NOMO-1 treated with dmso at 0.1 percent for 144 hours (cell line): Measurements from ENCODE around the gene CCL16.

Source experiments
- DNase-seq: peaks from one replicate; lab custom pipeline; 2025; ENCODE audit not compliant: unreplicated experiment; lab: John Stamatoyannopoulos, UW

The CCL16 gene

DNA sequence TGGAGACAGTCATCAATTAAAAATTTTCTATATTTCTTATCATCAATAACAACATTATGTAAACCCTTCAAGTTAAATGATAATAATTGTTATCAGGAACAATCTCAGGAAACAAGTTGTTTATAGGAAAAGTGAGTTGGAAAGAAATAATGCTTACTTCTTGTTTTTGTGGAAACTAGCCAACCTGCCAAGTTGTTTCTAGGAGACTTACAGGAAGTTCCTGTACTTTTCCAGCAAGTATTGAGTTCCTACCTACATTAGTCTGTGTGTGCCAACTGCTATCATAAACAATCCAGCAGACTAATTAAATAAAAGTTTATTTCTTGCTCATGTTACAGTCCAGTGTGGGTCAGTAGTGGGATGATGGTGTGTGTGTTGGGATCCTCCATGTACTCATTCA is 6.9 kb upstream of the CCL16 start:
- DNase-seq, result no peak

DNA sequence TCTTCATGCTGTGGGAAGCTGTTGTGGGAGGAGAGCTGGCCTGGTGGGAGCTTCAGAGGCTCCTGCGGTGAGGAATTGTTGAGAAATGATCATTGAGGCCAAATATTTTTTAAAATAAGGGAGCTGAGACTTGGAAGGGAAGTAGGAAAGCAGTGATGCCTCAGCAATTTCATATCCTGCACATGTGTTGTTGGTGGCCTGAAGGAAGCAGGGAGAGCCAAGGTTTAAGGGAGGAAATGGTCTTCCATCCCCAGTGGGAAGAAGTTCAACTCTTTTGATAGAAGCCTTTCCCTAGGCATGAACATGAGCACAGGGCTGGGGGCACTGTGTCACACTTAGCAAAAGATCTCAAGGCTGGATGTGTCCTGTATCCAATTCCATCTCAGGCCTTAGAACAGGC is 5.3 kb upstream of the CCL16 start, which contains the start of gene CCL14:
CCL14 (minus strand) TSS at position 87 of the 400 bp plus-strand sequence; CDS start at position 7, 80 bp downstream.
- no peak for DNase-seq

DNA sequence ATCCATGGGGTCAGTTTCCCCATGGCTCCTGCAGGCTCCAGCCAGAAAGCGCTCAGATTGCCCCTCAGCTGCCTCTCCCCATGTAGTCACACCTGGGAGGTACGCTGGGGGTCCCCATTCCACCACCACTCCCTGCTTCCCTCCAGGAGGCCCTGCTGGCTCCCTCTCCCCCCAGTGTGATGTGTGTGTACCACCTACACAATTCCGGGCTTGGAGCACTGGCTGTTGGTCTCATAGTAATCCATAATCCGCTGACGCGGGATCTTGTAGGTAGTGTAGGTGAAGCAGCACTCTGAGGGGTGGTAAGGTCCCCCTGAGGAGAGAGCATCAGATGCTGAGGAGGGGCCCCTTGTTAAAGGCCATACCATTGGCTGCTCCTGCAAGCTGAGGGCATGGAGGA is 2.8 kb upstream of the CCL16 start:
- no peak for DNase-seq

DNA sequence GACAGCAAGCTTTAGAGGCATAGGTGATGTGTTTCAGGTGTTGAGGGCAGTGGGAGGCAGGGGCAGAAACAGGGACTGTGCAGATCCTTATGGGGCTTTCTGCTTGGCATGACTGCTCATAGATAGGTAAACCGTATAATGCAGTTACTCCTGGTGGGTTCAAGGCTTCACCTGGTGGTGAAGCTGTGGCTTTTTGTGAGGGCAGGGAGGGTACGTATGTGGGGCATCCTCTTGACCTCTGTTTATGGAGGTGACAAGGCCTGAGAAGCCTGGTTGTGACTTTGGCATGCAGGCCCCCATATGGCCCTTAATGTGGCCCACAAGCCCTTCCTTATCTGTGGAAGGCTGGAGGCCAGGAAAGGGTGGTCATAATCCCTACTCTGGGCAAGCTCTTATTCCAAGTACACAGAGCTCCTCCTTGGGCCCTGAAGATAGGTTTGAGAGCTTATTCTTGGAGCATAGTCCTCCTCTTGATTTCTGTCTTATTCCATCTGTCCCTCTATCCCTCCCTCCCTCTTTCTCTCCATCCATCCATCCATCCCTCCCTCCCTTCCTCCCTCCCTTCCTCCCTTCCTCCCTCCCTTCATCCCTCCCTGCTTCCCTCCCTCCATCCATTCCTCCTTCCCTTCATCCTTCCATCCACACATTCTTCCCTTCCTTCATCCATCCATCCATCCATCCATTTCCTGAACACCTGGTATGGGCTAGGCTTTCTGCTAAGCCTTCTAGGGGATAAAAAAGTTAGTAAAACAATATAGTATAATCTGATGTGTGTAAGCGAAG is 1.3 kb upstream of the CCL16 start:
- no peak for DNase-seq

DNA sequence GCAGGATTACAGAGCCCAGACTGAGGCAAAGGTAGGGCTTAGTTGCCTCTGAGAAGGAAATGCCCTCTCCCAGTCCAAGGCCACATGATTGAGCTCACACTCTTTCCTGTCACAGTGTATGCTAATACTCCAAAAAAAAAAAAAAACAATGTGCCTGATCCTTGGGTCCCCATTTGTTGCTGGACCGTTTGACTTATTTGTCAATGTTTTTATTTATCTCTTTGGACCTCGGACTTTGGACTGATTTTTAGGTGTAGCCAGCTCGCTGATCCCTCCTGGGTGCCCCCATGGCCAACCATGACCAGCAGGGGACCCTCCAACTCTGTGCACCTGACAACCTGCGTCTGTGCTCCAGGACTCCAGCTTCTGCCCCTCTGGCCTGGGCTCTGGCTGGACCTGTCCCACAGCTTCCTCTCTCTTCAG is 622 bp upstream of the CCL16 start:
- DNase-seq, result no peak

DNA sequence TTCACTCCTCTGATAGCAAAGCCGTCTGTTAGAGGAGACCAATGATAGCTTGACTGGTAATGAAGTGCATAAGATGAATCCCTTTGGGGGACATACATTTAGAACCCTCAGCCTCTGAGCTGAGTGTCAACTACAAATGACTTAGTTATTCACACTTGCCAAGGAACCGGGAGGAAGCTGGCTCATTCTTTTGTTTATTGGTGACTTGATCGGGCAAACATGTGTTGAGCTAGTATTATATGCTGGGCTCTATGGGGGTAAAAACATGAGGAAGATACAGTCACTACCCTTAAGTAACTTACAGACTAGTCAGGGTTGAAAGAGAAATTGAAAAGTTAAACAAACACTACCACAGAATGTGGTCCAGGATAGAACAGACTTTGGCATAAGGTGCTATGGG is 3.0 kb downstream of the CCL16 start:
- no peak for DNase-seq

DNA sequence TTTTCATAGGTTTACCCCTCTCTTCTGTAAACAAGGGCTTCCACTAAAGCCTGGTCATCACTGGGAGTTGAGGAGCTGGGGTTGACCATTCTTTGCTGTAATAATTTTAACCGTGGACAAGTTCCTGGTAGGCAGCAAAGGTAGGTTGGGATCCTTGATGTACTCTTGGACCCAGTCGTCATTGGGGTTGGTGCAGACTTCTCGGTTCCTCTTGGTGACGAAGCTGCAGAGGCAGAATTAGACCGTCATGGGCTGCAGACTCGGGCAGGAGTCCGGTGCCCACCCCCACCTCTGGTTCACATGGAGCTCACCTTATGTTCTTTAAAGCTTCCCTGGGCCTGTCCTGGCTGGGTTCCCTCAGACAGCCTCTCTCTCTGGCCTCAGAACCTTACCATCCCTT is 3.8 kb downstream of the CCL16 start:
- no peak for DNase-seq

DNA sequence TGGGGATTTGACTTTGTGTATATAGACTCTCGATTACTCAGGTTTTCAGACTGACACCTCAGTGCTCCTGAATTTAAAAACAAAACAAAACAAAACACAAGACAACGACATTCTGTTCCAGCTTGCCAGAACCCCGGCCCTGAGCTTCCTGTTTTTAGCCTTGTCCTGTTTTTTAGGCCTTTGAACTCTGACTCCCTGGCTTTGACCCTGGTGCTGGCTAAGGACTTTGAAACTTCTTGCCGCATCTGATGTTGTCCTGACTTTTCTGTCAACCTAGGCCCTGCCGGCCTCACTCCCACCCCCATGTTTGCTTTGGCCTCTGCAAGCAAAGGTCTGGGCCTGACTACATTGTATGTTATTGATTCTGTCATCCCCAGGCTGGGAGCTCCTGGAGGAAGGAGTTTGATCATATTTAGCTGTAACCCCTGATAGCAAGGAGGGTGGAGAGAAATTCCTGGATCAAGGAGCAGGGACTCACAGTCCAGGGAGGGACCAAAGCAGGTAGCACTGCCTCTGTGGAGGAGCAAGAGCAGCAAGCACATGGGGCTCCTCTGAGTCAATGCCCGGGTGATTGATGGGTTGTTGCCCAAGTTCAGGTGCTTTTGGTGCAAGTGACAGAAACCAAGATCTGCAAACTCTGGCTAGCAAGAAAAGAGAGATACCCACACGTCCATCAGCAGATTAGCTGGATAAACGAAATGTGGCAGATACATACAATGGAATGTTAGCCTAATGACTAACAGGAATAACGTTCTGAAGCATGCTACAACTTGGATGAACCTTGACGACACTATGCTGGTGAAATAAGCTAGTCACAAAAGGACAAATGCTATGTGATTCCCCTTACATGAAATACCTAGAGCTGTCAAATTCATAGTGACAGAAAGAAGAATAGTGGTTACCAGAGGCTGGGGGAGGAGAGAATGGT is 7.7 kb downstream of the CCL16 start:
- no peak for DNase-seq

DNA sequence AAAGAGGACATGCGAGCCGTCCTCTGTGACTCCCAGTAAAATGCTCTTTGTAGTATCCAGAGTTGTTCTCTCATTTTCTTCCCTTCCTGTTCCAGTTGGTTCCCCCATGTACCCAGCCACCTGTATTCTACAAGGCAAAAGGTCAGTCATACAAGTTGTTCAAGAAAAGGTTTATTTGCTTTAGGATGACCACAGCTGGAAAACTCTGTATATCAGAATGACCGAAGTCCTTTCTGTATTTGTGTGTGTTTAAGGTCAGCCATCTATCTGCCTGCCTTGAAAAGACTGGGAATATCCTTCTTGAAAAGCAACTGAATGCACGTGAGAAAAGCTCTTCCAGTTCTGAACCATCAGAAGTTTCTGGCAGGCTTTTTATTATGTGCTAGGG is 8.4 kb downstream of the CCL16 start:
- DNase-seq, result no peak

DNA sequence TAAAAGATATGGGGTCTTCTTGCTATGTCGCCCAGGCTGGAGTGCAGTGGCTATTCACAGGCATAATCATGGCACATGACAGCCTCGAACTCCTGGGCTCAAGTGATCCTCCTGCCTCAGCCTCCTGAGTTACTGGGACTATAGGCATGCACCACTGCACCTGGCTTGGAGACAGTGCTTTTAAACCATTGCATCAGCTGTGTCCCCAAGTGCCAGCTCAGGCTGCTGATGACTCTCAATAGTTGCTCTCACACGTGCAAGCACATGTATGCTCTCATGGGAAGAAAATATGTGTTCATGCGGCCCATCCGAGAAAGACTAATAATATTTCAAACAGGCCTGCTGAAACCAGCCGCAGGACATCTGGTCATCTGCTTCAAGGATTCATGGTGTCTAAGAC is 8.8 kb downstream of the CCL16 start:
- no peak for DNase-seq

DNA sequence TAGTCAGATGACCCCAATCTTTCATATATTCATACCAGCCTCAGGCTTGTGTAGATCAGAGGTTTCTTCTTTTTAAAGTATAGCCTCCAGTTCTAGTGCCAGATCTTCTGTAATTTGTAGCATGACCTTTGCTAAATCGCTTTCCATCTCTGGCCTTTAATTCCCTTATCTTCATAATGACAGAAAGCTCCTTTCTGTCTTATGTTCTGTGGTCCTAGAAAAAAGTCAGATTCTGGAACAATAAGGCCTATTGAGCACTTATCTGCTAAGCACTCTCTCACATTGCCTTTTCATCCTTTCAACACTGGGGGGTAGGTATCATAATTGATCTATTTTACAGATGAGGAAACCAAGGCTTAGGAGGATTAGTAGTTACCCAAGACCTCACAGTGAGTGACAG is 9.2 kb downstream of the CCL16 start:
- no peak for DNase-seq

DNA sequence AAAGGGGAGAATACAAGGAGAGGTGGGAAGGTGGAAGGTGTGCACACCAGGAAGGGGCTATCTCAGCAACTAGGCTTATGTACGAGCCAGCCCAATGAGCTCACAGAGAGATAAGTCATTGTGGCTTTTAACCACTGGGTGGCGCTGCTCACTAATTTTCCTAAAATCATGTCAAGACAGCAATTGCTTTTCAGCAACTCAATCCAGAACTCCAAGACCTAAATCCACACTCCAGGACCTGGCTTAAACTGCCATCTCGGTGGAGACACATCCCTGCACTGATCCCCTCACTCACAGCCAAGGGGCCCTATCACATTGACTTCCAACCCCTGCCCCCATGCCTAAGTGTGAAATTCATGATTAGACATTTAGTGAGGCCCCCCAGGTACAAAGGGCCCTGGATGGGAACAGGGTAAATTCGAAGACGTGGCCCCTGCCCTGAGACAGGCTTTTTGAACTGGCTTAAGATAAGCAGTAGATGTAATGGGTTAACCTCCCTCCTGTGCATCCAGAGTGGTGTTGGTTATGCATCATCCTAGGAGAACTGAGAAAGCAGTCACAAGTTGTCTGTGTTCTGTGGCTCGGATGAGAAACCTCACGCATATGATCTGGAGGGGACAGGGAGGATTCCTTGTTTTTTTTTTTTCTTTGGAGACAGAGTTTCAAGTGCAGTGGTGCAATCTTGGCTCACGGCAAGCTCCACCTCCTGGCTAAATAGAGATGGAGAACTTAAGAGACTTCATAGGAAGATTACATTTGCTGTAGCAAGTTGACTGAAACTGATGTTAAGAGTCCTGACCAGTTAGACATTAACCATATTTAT is 11.5 kb downstream of the CCL16 start:
- no peak for DNase-seq

DNA sequence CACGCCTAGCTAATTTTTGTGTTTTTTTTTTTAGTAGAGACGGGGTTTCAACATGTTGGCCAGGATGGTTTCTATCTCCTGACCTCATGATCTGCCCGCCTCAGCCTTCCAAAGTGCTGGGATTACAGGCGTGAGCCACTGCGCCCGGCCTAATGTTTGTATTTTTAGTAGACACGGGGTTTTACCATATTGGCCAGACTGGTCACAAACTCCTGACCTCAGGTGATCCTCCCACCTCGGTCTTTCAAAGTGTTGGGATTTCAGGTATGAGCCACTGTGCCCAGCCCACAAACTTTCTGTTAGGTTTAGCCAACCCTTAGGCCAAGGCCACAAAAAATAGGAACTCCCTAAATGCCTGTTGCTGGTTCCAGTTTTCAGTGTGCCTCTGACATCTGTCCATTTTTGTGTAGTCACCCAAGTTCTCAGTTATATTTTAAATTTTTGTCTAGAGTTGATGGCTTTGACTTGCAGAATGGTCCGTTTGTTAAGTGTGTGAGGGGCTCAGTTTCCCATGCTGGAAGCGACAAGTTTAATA is 12.7 kb downstream of the CCL16 start:
- DNase-seq, result no peak

DNA sequence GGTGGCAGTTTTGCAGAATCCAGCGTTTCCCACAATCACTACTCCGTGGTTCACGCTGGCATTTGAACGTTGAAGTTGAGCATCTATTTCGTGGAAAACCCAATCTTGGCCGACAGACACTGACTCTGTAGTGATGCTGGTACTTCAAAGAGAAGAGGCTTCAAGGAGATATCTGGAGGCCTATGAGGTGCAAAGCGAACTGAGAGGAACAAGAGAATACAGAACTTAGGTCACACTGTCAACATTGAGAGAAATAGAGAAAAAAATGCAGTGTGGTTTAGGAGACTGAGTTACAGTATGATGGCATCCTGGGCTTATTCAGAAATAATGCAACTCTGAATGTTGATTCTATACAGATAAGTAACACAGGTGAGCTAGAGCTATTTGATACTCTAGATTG is 16.0 kb downstream of the CCL16 start:
- DNase-seq, result no peak

DNA sequence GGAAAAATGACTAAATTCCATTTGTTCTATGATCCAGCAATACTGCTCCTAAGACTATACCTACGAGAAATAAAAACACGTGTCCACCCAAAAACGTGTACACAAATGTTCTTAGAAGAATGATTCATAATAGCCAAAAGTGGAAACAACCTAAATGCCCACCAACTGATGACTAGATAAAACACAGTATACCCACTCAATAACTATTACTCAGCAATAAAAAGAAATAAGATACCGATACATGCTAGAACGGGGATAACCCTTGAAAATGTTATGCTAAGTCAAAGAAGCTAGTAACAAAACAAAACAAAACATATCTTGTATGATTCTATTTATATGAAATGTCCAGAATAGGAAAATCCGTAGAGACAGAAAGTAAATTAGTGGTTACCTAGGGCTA is 17.6 kb downstream of the CCL16 start:
- DNase-seq, result no peak

DNA sequence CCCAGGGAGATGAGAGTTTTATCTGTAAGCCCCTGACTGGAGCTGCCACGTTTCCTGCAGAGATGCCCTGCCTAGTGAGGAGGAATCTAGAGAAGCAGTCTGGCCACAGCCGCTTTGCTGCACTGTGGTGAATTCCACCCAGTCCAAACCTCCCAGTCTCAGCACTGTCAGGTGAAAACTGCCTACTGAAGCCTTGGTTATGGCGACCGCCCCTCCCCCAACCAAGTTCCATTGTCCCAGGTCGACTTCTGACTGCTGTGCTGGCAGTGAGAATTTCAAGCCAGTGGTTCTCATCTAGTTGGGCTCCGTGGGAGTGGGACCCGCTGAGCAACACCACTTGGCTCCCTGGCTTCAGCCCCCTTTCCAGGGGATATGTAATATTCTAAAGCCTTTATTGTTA is 27.6 kb downstream of the CCL16 start:
- DNase-seq, result no peak

DNA sequence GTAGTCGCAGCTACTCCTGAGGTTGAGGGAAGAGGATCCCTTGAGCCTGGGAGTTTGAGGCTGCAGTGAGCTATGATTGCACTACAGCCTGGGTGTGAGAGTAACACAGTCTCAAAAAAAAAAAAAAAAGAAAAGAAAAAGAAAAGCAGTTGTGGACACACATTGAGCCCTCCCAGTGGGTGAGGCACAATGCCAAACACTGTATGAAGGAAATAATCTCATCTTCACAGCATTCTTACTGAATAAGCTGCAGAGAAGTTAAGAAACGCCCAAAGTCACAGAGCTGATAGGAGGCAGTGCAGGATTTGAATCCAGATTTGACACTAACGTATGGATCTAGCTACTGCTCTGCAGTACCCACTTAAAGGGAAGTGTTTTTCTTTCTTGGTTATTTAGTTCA is 31.9 kb downstream of the CCL16 start:
- DNase-seq, result no peak

DNA sequence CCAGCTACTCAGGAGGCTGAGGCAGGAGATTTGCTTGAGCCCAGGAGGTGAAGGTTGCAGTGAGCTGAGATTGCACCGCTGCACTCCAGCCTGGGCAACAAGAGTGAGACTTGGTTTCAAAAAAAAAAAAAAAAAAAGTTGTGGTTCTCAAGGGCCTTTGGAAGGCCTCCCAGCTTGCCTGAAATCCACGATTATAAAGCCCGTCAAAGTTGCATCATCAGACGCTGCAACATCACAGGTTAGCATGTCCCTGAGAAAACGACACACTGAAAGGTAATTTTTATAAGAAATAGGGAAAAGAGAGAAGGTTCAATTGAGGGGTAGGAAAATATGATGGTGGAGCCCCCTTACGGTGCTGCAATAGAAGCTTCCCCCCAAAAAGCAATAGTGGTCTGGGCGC is 33.2 kb downstream of the CCL16 start:
- no peak for DNase-seq

DNA sequence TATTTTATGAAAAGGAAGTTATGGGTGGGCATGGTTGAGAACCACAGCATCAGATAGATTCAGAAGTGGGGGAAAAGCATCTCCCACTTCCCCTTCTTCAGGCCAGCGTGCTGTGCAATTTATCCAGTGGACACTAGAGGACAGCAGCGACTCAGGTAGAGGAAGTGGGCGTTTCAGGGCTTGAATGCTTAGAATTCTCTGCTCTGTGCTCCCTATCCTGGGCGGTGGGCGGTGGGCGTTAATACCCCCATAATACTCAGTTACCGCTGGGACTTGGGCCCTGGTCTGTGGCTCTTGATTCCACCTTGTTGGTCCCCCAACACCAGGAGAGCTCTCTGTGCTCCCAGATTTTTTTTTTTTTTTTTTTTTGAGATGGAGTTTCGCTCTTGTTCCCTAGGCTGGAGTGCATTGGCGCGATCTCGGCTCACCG is 34.1 kb downstream of the CCL16 start:
- DNase-seq, result peak; percentile 49

DNA sequence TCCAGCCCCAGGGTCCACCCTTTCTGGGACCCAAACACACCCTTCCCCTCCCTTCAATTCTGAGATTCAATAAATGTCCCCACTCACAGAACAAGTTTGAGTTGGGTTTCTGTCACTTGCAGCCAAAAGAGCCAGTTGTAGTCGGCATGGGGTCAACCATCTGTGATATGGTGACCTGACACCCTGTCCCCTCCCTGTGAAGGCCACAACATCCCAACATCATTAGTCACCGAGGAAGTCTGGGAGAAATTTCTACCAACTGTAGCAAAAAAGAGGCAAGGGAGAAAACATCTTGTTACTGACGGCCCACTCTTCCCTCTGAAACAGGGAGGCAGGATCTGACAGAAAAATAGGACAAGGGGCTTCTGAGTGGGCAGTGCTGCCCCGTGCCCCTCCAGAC is 37.1 kb downstream of the CCL16 start:
- DNase-seq, result no peak

DNA sequence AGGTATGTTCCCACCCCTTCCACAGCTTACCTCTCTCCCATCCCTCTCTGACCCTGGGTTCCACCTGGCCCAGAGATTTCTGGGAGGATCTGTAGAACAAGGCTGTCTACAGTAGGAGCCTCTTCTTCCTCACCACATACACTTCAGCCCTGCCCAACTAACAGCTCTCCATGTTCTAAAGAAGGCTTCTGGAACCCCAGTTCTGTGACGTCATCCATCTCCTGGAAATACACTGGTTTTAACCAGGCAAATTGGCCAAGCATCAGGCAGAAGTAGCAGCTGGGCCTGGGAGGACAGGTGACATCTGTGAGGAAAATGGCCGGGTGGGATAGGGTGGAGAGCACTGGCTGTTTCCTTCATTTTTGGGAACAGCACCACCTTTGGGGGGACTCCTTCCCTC is 37.8 kb downstream of the CCL16 start, which contains the start of gene LYZL6:
LYZL6 (minus strand) TSS at position 177 of the 400 bp plus-strand sequence. CDS start 4,357 bp downstream, outside the sequence.
- DNase-seq, result no peak
